ENCODE measurements around the gene CPNE1.

CPNE1 gene

DNA sequence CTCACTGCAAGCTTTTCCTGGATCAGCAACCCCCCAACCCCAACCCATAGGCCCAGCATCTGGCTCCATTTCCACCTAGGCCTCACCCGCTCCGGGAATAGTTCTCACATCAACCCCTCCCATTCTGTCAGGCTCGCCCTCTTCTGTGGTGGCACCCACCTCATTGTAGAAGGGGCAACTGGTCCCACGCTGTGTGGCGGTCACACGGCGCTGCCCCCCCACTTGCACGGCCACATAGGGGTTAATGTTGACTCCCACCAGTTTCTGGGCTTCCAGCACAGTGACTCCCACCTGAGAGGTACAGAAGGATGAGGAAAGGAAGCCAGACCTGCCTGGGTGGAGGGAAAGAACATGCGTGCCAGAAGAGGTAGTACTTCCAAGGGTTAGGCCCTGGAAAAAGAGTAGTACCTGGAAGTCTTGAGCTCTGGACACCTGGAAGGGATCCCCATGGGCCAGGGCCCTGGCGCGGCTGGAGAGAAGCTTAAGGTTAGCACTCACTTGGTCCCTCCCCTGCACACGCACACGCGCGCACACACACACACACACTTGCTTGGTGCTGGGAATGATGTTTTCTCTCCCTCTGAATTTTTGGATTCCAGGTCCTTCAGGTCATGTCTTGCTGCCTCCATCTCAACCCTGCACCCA is 61.7 kb downstream of the CPNE1 start:
- TF ChIP-seq, protein P1, sequence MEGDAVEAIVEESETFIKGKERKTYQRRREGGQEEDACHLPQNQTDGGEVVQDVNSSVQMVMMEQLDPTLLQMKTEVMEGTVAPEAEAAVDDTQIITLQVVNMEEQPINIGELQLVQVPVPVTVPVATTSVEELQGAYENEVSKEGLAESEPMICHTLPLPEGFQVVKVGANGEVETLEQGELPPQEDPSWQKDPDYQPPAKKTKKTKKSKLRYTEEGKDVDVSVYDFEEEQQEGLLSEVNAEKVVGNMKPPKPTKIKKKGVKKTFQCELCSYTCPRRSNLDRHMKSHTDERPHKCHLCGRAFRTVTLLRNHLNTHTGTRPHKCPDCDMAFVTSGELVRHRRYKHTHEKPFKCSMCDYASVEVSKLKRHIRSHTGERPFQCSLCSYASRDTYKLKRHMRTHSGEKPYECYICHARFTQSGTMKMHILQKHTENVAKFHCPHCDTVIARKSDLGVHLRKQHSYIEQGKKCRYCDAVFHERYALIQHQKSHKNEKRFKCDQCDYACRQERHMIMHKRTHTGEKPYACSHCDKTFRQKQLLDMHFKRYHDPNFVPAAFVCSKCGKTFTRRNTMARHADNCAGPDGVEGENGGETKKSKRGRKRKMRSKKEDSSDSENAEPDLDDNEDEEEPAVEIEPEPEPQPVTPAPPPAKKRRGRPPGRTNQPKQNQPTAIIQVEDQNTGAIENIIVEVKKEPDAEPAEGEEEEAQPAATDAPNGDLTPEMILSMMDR (IDR thresholded peaks at IDR 0.05; ENCODE audit: low read length, missing control alignments), result no peak
- DNase-seq (ENCODE audit: low read depth), result no peak
- H3K4me3 ChIP-seq (replicated peaks; ENCODE audit: low read depth, low read length), result no peak overlapping the region

DNA sequence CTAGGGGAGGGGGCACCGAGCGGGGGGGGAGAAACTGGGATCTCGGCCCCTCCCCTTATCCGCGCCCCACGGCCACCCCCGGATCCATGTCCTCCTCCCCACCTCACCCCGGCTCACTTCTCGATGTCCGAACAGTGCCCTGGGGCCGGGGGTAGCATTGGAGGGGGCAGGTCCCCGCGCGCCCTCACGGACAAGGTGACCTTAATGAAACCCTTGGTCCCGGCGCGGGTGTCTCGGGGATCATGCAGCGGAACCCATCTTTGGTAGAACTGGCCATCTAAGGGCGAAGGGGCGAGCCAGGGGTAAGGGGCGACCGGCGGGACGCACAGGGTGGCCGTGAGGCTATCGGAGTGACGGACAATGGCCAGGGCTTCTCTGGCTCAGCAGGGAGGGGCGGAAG is 62.7 kb downstream of the CPNE1 start:
- TF ChIP-seq, protein P1 (IDR thresholded peaks at IDR 0.05; ENCODE audit: low read length, missing control alignments), result no peak
- H3K4me3 ChIP-seq (replicated peaks; ENCODE audit: low read depth, low read length), result peak overlapping the region; percentile 48
- no peak for DNase-seq (ENCODE audit: low read depth)

DNA sequence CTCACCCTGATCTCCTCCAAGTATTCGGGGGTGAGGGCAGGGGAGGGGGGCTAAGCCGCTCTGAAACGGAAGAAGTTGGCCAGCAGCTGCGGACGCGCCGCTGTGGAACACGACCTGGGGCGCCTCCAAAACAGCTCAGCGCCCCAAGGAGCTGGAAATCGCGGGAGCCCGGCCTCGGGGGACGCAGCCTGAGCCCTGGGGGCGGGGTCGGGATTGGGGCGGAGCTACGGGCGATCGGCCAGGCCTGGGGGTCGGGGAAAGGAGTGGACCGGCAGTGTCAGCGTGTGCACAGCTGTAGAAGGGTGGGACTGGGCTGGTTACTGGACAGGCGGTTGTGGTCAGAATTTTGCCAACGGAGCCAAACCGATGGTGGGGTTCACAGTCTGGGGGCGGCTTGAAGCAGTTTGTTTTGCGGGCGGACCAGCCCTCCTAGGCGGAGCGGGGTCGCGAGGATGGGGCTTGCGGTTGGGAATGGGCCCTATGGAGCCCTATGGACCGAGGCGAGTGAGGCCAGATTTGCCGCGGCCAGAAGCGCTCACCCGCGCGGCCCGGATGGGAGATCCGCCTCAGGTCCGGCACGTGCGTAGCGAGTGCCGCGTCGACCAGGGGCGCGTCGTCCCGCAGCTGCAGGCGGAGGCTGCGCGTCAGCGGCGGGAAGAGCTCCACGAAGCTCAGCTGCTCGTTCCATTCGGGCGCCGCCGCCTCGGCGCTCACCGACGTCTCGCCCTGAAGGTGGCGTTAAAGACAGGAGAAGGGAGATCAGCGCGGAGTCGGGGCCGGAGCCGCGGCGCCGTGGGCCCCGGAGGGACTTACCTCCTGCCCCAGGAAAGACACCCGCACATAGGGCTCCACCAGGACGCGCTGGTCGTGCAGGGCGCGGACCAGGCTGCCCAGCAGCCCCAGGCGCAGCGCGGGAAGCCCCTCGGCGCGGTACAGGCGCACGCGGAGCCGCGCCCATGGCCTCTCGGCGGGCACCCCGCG is 63.4 kb downstream of the CPNE1 start:
- TF ChIP-seq, protein P1 (IDR thresholded peaks at IDR 0.05; ENCODE audit: low read length, missing control alignments), result peak; percentile 34
- DNase-seq (ENCODE audit: low read depth), result peak; percentile 76
- H3K4me3 ChIP-seq (replicated peaks; ENCODE audit: low read depth, low read length), result peak overlapping the region; percentile 48

DNA sequence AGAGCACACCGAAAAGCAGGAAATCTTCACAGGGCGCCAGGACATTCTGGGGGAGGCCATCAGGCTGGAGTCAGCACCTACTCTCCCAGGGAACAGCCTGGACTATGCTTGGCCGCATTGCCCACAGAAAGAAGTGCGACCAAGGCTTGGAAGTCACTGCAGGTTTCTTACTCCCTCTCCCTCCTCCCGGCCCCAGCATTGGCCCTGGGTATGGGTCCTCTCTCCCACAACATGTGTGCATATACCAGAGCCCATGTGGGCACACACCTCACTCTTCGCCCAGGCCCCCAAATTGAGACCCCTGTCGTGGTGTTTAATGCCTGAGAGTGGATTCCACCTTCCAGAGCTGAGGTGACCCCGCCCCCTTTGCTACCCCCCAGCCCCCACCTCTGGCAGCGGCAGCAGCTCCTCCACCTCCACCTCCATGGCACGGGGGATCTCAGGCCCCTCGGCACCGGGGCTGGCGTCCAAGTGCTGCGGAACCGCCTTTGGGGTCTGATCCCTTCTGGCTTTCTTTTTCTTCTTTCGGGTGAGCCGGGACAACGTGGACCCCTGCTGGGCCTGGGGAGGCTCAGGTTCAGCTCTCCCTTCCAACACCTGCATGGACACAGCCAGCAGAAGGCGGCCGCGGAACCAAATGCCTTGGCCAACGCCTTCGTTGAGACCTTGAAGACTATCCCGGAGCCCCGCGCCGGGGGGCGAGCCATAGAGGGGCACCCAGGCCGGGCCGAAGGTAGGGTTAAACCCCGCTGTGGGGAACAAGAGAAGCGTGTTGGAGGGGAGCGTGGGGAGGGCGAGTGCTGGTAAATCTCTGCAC is 64.3 kb downstream of the CPNE1 start:
- TF ChIP-seq, protein P1 (IDR thresholded peaks at IDR 0.05; ENCODE audit: low read length, missing control alignments), result no peak
- DNase-seq (ENCODE audit: low read depth), result no peak
- peak overlapping the region; percentile 48 for H3K4me3 ChIP-seq (replicated peaks; ENCODE audit: low read depth, low read length)

DNA sequence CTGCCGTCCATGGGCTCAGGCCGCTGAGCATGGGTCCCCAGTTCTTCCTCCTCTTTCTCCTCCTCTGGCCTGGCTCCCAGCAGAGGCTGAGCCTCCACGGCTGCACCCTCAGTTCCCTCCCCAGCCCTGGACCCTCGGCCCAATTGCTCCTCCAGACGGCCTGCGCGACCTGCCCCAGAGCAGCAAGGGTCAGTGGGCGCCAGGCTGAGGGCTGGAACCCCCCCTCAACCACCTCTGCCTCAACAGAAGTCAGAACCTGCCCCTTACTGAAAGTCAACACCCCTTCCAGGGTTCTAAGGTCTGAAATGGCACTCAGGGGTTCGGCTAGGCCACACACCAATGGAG is 65.0 kb downstream of the CPNE1 start:
- H3K4me3 ChIP-seq (replicated peaks; ENCODE audit: low read depth, low read length), result no peak overlapping the region
- TF ChIP-seq, protein P1 (IDR thresholded peaks at IDR 0.05; ENCODE audit: low read length, missing control alignments), result no peak
- DNase-seq (ENCODE audit: low read depth), result no peak

DNA sequence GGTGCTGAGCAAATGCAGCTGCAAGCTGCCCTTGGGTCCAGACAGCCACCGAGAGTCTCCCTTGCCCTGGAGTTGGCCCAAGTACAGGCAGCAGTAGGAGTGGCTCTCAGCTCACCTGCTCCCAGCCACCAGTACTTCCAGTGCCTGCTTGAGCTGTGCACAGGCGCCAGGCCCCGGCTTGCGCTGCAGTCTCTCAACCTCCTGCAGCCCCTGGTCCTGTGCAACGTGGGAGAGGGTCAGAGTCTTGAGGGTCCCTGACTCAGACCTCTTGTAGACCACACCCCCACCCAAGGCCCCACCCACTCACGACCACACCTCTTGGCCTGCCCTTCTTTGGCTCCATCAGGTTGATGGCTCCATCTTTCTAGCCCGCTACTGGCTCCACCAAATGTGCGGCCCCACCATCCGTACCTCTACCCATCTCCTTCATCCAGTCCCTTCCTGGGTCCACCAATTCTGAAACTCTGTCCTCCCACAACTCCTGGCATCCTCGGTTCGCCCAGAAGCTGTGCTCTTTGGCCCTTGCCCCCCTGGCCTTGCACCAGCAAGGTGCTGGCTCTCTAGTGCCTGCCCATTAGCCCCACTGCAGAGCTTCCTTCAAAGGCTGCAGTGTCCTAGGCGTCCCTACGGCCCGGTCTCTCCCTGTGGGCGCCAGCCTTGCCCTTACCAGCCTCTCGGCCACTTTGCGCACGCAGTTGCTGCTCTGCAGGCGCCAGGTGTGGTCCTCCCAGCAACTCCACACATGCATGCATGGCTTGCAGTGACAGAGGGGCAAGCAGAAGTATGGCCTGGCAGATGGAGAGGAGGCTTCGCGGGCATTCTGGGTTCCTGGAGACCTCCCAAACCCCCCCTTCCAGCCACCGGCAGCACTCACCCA is 65.6 kb downstream of the CPNE1 start:
- TF ChIP-seq, protein P1 (IDR thresholded peaks at IDR 0.05; ENCODE audit: low read length, missing control alignments), result no peak
- DNase-seq (ENCODE audit: low read depth), result no peak
- no peak overlapping the region for H3K4me3 ChIP-seq (replicated peaks; ENCODE audit: low read depth, low read length)

Measured in fibroblast of pulmonary artery (primary cell).